Activated CD4-positive, alpha-beta T cell treated with anti-CD3 and anti-CD28 coated beads, Interleukin-2, amount 50 U/mL, for 24 hours (primary cell): ENCODE results near the gene ZCCHC4.

ENCODE experiments used
- DNase-seq, 2 donors: peaks; one replicate each; pipeline ENCODE4 v3.0.0-alpha.2; 2020; ENCODE audit warnings: low read depth in 1 of 2, low spot score in 1 of 2

The ZCCHC4 gene, protein sequence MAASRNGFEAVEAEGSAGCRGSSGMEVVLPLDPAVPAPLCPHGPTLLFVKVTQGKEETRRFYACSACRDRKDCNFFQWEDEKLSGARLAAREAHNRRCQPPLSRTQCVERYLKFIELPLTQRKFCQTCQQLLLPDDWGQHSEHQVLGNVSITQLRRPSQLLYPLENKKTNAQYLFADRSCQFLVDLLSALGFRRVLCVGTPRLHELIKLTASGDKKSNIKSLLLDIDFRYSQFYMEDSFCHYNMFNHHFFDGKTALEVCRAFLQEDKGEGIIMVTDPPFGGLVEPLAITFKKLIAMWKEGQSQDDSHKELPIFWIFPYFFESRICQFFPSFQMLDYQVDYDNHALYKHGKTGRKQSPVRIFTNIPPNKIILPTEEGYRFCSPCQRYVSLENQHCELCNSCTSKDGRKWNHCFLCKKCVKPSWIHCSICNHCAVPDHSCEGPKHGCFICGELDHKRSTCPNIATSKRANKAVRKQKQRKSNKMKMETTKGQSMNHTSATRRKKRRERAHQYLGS

DNA sequence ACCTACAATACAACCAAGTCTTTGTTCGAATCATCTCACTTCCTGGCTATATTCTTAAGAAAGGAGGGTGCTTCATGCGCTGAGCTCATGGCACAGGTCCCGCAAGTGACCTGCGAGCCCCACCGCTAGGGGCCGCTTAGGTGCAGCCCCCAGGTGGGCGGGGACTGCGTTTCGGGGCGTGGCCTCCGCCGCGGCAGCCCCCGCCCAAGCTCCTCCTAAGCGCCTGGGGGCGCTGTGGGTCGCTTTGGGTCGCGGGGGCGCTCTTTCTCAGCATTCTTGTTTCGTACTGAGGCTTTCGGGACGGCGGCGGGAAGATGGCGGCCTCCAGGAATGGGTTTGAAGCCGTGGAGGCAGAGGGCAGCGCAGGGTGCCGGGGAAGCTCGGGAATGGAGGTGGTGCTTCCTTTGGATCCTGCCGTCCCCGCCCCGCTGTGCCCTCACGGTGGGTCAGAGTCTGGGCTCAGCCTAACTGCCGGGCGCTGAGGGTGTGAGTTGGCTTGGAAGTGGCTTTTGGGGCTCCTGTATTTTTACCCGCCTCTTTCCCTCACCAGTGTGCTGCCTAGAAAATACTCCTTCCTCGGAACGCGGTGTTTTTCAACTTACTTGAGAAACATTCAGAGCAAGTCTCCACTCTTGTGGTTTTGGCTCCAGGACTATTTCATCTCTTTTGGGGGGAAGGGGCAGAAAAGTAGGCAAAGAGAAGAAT is at the start of gene ZCCHC4:
Gene ZCCHC4, plus strand, starts transcription at position 279 of the 705 bp plus-strand sequence. Its CDS starts 36 bp downstream, at position 315.
- peak; percentile 77 to 80 for DNase-seq

- DNase-seq = no peak
These were observed 40.7 kb upstream of the ZCCHC4 start for GRCh38 chr4:25271866-25272265.

DNA sequence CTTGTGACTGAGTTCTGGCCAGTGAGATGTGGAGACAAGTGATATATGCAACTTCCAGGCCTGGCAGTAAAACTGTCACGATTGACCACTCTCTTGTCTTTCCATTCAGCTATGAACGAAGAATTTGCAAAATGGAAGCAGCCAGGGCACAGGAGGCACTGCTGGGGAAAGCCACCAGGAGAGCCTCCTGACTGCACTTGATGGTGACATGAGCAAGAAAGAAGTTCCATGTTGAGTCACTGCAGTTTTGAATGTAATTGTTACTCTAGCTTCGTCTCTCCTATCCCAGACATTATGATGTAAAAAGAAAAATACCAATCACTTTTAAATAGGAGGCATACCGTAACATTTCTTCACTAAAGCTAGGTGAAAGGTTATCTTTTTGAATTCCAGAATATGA is 32.4 kb upstream of the ZCCHC4 start:
- DNase-seq = no peak

DNA sequence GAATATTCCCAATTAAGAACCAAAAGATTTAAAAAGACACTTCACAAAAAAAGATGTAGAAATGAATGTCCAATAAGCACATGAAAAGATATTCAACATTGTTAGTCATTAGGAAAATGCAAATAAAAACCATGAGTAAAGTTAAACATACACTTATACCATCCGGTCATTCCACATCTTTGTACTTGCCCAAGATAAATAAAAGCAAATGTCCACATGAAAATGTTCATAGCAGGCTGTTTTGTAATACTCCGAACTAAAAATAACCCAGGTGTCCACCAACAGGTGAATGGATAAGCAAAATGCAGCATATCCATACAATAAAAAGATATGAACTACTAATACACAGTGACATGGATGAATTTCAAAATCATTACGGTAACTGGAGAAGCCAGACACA is 28.6 kb upstream of the ZCCHC4 start:
- no peak for DNase-seq

DNA sequence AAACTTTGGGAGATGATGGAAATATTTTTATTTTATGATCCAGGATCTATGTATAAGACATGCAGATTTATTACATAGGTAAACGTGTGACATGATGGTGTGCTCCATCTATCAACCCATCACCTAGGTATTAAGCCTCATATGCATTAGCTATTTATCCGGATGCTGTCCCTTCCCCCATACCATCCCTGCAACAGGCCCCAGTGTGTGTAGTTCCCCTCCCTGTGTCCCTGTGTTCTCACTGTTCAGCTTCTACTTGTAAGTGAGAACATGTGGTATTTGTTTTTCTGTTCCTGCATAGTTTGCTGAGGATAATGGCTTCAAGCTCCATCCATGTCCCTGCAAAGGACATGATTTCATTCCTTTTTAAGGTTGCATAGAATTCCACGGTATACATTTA is 28.1 kb upstream of the ZCCHC4 start:
- DNase-seq = no peak

GRCh38 chr4:25290490-25291067 is 22.0 kb upstream of the ZCCHC4 start:
- no peak for DNase-seq

- no peak for DNase-seq
These were observed 21.3 kb upstream of the ZCCHC4 start for GRCh38 chr4:25291158-25291733.

DNA sequence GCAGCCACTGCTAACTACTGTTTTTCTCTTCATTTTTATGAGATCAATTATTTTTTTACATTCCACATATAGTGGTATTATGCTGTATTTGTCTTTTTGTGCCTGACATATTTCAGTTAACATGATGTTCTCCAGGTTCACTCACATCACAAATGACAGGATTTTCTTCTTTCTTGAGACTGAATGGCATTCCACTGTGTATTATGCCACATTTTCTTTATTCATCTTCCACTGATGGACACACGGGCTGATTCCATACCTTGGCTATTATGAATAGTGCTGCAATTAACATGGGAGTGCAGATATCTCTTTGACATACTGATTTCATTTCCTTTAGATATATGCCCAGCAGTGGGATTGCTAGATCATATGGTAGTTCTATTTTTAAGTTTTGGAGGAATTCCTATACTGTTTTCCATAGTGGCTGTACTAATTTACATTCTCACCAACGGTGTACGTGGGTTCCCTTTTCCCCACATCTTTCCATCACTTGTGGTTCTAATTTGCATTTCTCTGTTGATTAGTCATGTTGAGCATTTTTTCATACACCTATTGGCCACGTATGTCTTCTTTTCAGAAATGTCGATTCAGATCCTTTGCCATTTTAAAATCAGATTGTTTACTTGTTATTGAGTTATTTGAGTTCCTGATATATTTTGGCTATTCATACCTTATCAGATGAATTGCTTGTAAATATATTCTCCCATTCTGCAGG is 14.9 kb upstream of the ZCCHC4 start:
- no peak for DNase-seq

GRCh38 chr4:25299476-25300203 is 12.9 kb upstream of the ZCCHC4 start:
- no peak for DNase-seq

- DNase-seq = no peak
These were observed 11.1 kb upstream of the ZCCHC4 start for GRCh38 chr4:25301471-25301870.

- DNase-seq = no peak
These were observed 9.9 kb upstream of the ZCCHC4 start for GRCh38 chr4:25302626-25303025.

- no peak for DNase-seq
These were observed 9.0 kb upstream of the ZCCHC4 start for GRCh38 chr4:25303578-25303977.

DNA sequence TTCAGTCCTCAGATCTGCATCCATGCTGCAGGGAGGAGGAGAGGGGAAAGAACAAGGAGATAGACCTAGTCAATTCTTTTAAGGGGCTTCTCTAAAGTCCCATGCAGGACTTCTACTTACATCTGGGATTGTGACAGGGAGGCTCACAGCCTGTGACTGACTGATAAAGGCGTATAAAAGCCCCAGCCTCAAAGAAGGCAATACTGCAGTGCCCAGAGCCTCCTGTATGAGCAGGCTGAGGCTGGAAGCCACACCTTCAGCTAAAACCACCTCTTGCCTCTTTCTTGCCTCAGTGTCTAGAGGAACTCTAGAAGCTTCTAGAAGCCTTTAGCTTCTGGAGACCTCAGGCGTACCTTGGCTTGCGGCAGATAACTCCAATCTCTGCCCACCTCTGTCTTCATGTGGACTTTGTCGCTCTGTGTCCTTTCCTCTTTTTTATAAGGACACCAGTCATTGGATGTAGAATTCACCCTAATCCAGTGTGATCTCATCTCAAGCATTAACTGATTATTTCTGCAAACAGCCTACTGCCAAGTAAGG is 6.0 kb upstream of the ZCCHC4 start:
- no peak for DNase-seq

GRCh38 chr4:25307596-25307995 is 5.0 kb upstream of the ZCCHC4 start:
- DNase-seq = no peak

GRCh38 chr4:25308306-25308705 is 4.3 kb upstream of the ZCCHC4 start:
- DNase-seq = no peak

DNA sequence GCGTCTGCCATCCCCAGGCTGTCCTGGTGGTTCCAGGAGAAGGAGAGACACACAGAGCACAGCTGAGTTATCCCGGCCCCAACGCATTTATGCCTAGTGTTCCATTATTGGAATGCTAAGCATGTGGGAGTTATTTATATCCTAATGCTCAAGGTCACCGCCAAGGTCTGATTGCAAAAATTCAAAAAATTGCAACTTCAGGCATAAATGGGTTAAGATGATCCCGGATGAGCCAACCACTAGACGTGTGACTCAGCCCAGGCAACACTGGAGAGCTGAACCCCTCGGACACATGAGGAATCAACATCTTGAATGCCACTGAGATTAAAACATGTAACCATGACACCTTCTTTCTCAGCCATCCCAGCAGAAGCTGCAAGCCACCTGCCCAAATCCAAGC is 3.8 kb upstream of the ZCCHC4 start:
- DNase-seq = no peak

GRCh38 chr4:25310066-25310802 is 2.3 kb upstream of the ZCCHC4 start:
- no peak for DNase-seq

- no peak for DNase-seq
These were observed 1.8 kb upstream of the ZCCHC4 start for GRCh38 chr4:25310803-25311166.

DNA sequence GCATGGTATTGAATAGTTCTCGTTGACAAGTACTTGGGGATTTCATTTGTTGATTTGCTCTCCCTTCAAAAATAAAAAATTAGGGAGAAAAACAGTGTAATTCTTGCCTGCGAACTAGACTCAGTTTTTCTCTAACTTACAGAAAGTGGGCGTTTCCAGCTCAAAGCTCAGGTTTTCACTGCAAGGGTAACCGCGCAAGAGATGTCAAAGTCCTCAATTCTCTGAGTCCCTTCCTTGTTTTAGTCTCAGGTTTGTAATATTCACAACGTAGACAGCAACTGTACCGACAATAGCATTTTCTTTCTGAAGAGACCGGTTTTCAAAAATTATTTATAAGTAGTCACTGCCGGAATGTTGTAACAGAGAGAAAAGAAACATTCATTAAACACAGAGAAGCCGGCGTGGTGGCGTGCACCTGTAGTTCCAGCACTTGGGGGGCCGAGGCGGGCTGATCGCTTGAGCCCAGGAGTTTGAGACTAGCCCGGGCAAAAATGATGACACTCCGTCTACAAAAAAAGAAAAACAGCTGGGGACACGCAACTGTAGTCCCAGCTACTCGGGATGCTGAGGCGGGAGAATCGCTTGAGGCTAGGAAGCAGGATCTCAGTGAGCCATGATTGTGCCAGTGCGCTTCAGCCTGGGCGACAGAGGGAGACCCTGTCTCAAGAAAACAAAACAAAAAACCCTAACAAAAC is 774 bp downstream of the ZCCHC4 start:
- no peak for DNase-seq
